Calu3 (cell line): Measurements from ENCODE around the gene GSTA3. TPM values are rescaled to one million over a fixed set of nuclear protein-coding genes. Genes with fewer than 3 reads are reported as not detected.
"Not testable (repeated sequence)": the region's sequence is repeated elsewhere in the genome, so short reads cannot be mapped to it uniquely, and the experiment has no call there.

Experiments used
- BruUV-seq: library from RNA; stranded (reverse); fragments of 400-500 nt; replicated peaks from 2 replicates; lab custom pipeline; 2021; lab: Mats Ljungman, UMichigan
- CTCF ChIA-PET: fragments of 300-600 bp; sonication (Branson Sonifier 250); formaldehyde crosslinking; loops from one replicate; lab custom pipeline; 2022; ENCODE audit warnings: antibody characterized with exemption; lab: Charles Lee
- DNase-seq: peaks from one replicate; pipeline ENCODE4 v3.0.0; 2022
- H3K27ac Mint-ChIP-seq: one replicate; pipeline ENCODE4 v1.8.0; 2022; ENCODE audit warnings: mixed read lengths; ENCODE audit not compliant: unreplicated experiment
- H3K27me3 Mint-ChIP-seq: one replicate; pipeline ENCODE4 v1.8.0; 2022; ENCODE audit warnings: mixed read lengths; ENCODE audit not compliant: unreplicated experiment
- H3K36me3 Mint-ChIP-seq: one replicate; pipeline ENCODE4 v1.8.0; 2022; ENCODE audit warnings: mild to moderate bottlenecking, moderate library complexity, mixed read lengths; ENCODE audit not compliant: insufficient read depth, unreplicated experiment
- H3K4me1 Mint-ChIP-seq: one replicate; pipeline ENCODE4 v1.8.0; 2022; ENCODE audit warnings: mild to moderate bottlenecking, low read depth, mixed read lengths; ENCODE audit not compliant: unreplicated experiment
- H3K4me3 Mint-ChIP-seq: one replicate; pipeline ENCODE4 v1.8.0; 2022; ENCODE audit warnings: mild to moderate bottlenecking, low read depth, moderate library complexity, mixed read lengths; ENCODE audit not compliant: unreplicated experiment
- H3K9me3 Mint-ChIP-seq: one replicate; pipeline ENCODE4 v1.8.0; 2022; ENCODE audit warnings: low read depth, mixed read lengths; ENCODE audit not compliant: unreplicated experiment
- intact Hi-C: fragments of 100-400 bp; cut with micrococcal nuclease; formaldehyde crosslinking; loops from one replicate; pipeline ENCODE4 v1.10.0; 2022; ENCODE audit not compliant: unreplicated experiment
- total RNA-seq: library from RNA; stranded (reverse); gene quantifications from 2 replicates; pipeline ENCODE4 v1.2.3, GENCODE V29; 2022
- TF ChIP-seq, protein P1 (sequence below): fragments of 200-600 bp; IDR thresholded peaks from one replicate; pipeline ENCODE4 v1.8.0; 2022; ENCODE audit warnings: antibody characterized with exemption; ENCODE audit not compliant: unreplicated experiment

The GSTA3 gene
- total RNA-seq, 1 experiment from 2014 or later = not detected

DNA sequence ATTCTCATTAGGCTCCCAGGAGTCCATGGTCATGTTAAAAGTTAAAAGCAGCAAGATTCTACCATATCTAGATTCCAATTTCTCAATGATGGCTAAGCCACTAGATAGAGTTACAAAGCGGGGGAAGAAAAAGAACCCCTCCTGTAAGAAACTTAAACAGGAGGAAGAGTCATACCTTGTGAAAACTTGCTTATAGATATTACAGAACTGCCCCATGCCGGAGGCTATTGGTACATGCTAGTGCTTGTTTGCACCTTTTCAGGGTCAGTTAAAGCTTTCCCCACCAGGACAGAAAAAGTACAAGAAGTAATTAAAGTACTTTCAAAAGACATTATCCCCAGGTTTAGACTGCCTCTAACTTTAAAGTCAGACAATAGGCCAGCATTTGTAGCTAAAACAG is 15.5 kb upstream of the GSTA3 start:
- CTCF ChIA-PET = no interaction called here
- Mint-ChIP-seq H3K36me3 (no peaks in the 10 kb centered on the region), H3K4me1 (peaks cover 9% of the 10 kb centered on the region), H3K27ac (no peak overlapping the region), H3K27me3 (peaks cover 28% of the 10 kb centered on the region), H3K4me3 (no peak overlapping the region), H3K9me3 (peaks cover 2% of the 10 kb centered on the region)
- no peak for DNase-seq
- TF ChIP-seq, protein P1, sequence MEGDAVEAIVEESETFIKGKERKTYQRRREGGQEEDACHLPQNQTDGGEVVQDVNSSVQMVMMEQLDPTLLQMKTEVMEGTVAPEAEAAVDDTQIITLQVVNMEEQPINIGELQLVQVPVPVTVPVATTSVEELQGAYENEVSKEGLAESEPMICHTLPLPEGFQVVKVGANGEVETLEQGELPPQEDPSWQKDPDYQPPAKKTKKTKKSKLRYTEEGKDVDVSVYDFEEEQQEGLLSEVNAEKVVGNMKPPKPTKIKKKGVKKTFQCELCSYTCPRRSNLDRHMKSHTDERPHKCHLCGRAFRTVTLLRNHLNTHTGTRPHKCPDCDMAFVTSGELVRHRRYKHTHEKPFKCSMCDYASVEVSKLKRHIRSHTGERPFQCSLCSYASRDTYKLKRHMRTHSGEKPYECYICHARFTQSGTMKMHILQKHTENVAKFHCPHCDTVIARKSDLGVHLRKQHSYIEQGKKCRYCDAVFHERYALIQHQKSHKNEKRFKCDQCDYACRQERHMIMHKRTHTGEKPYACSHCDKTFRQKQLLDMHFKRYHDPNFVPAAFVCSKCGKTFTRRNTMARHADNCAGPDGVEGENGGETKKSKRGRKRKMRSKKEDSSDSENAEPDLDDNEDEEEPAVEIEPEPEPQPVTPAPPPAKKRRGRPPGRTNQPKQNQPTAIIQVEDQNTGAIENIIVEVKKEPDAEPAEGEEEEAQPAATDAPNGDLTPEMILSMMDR = no peak
- no TSS peak for BruUV-seq
- intact Hi-C loops = no loop called here

GRCh38 chr6:52923689-52924088 is 14.2 kb upstream of the GSTA3 start:
- H3K9me3 Mint-ChIP-seq, intact Hi-C loops, H3K4me3 Mint-ChIP-seq, DNase-seq, BruUV-seq, H3K36me3 Mint-ChIP-seq, CTCF ChIA-PET, H3K4me1 Mint-ChIP-seq, H3K27ac Mint-ChIP-seq: not testable (repeated sequence)
- H3K27me3 Mint-ChIP-seq = peaks cover 28% of the 10 kb centered on the region

DNA sequence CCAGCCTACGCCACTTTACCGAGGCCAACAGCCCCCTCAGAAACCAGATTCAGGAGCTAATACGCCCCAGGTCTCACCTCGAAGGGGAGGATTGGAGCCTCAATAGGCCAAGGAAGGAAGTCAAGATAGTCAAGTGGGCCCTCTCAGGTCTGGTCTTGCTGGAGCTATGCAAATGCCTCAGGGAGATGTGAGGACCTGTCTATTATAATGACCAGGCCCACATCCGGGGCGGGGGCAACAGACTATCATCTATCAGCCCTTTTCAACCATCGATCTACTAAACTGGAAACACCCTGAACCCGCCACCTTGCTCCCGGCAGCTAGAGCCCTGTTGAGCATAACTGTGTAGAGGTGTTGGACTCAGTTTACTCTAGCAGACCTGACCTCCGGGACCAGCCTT is 12.7 kb upstream of the GSTA3 start:
- intact Hi-C loops = no loop called here
- Mint-ChIP-seq H3K27ac (no peak overlapping the region), H3K4me1 (peaks cover 10% of the 10 kb centered on the region), H3K27me3 (peaks cover 28% of the 10 kb centered on the region), H3K36me3 (no peaks in the 10 kb centered on the region), H3K9me3 (peaks cover 2% of the 10 kb centered on the region), H3K4me3 (no peak overlapping the region)
- no peak for DNase-seq
- CTCF ChIA-PET = no interaction called here
- TF ChIP-seq, protein P1 = no peak
- no TSS peak for BruUV-seq

- Mint-ChIP-seq H3K4me3 (no peak overlapping the region), H3K27me3 (peaks cover 28% of the 10 kb centered on the region), H3K9me3 (peaks cover 2% of the 10 kb centered on the region), H3K4me1 (peaks cover 10% of the 10 kb centered on the region), H3K27ac (no peak overlapping the region), H3K36me3 (no peaks in the 10 kb centered on the region)
- CTCF ChIA-PET = no interaction called here
- BruUV-seq = no TSS peak
- TF ChIP-seq, protein P1 = no peak
- intact Hi-C loops = no loop called here
- DNase-seq = no peak
Measured at GRCh38 chr6:52921743-52922142, 12.2 kb upstream of the GSTA3 start.

- H3K36me3 Mint-ChIP-seq, H3K27ac Mint-ChIP-seq, intact Hi-C loops, BruUV-seq, CTCF ChIA-PET, DNase-seq, H3K4me3 Mint-ChIP-seq, H3K9me3 Mint-ChIP-seq: not testable (repeated sequence)
- Mint-ChIP-seq H3K27me3 (peaks cover 24% of the 10 kb centered on the region), H3K4me1 (peaks cover 10% of the 10 kb centered on the region)
Measured at GRCh38 chr6:52919511-52919910, 10.0 kb upstream of the GSTA3 start.

- H3K27ac Mint-ChIP-seq, BruUV-seq, intact Hi-C loops, H3K9me3 Mint-ChIP-seq, CTCF ChIA-PET, H3K4me3 Mint-ChIP-seq, DNase-seq, H3K36me3 Mint-ChIP-seq: not testable (repeated sequence)
- peaks cover 10% of the 10 kb centered on the region for H3K4me1 Mint-ChIP-seq
- H3K27me3 Mint-ChIP-seq = peaks cover 24% of the 10 kb centered on the region
Measured at GRCh38 chr6:52918771-52919170, 9.3 kb upstream of the GSTA3 start.

GRCh38 chr6:52918027-52918686 is 8.7 kb upstream of the GSTA3 start:
- H3K36me3 Mint-ChIP-seq, H3K27ac Mint-ChIP-seq, H3K9me3 Mint-ChIP-seq, intact Hi-C loops, BruUV-seq, H3K4me3 Mint-ChIP-seq: not testable (repeated sequence)
- peak; percentile 27 for DNase-seq
- CTCF ChIA-PET = interaction anchor here (0.6 kb wide), 1 partner anchor 1378 kb away, joined by 3 read pairs; no protein-coding TSS in a partner anchor
- H3K4me1 Mint-ChIP-seq = peaks cover 10% of the 10 kb centered on the region
- peaks cover 26% of the 10 kb centered on the region for H3K27me3 Mint-ChIP-seq
